Endothelial cell (in vitro differentiated cells): ENCODE measurements around the gene EFHB. TPM values are rescaled to one million over a fixed set of nuclear protein-coding genes. Genes with fewer than 3 reads are reported as not detected.
"Not testable (repeated sequence)": the region's sequence is repeated elsewhere in the genome, so short reads cannot be mapped to it uniquely, and the experiment has no call there.

Experiments
- DNase-seq: peaks from one replicate; pipeline ENCODE4 v3.0.0; 2021; ENCODE audit warnings: low spot score
- H3K27ac Mint-ChIP-seq: one replicate; pipeline ENCODE4 v1.8.0; 2021; ENCODE audit warnings: mixed read lengths, inconsistent platforms; ENCODE audit not compliant: unreplicated experiment
- H3K27me3 Mint-ChIP-seq: one replicate; pipeline ENCODE4 v1.8.0; 2021; ENCODE audit warnings: mild to moderate bottlenecking, moderate library complexity, mixed read lengths, inconsistent platforms; ENCODE audit not compliant: unreplicated experiment
- H3K36me3 Mint-ChIP-seq: one replicate; pipeline ENCODE4 v1.8.0; 2021; ENCODE audit warnings: mild to moderate bottlenecking, low read depth, mixed read lengths, inconsistent platforms; ENCODE audit not compliant: unreplicated experiment
- H3K4me1 Mint-ChIP-seq: one replicate; pipeline ENCODE4 v1.8.0; 2021; ENCODE audit warnings: mild to moderate bottlenecking, mixed read lengths, inconsistent platforms; ENCODE audit not compliant: unreplicated experiment
- H3K4me3 Mint-ChIP-seq: one replicate; pipeline ENCODE4 v1.8.0; 2021; ENCODE audit warnings: mild to moderate bottlenecking, mixed read lengths, inconsistent platforms; ENCODE audit not compliant: unreplicated experiment
- H3K9me3 Mint-ChIP-seq: one replicate; pipeline ENCODE4 v1.8.0; 2021; ENCODE audit warnings: mixed read lengths, inconsistent platforms; ENCODE audit not compliant: unreplicated experiment
- total RNA-seq: library from RNA; stranded (reverse); fragmentation: NEBNext Ultra II Directional; extraction: Animal tissue kit (Norgen Biotek cat#: 25700); gene quantifications from one replicate; pipeline ENCODE4 v1.2.1, GENCODE V29; 2021; ENCODE audit not compliant: unreplicated experiment
- TF ChIP-seq, protein P1 (sequence below): fragments of 200-600 bp; sonication (generic); IDR thresholded peaks from one replicate; pipeline ENCODE4 v1.5.0; 2021; ENCODE audit warnings: antibody characterized with exemption; ENCODE audit not compliant: unreplicated experiment

The EFHB gene
- total RNA-seq, 1 donor from 2014 or later, result 1.6 TPM

DNA sequence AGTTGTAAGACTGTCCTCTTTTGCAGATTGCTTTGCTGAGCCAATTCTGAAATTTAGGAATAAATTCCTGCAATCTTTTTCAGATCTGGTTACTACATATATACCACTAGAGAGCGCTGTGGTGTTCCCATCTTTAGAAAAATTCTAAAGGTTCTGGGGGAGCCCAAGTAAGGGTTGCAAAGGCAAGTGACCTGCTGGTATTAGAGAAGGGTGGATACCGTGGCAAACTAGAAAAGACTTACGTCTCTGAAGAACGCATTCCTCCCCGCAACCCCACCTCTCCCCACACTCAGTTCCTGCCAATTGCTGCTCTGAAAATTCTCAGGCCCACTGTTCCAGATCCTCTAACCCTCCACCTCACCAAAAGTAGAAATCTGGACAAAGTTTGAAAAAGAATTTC is 48.5 kb downstream of the EFHB start:
- Mint-ChIP-seq H3K9me3 (no peaks in the 10 kb centered on the region), H3K36me3 (no peaks in the 10 kb centered on the region), H3K27ac (no peak overlapping the region), H3K4me1 (peaks cover 7% of the 10 kb centered on the region), H3K27me3 (no peaks in the 10 kb centered on the region), H3K4me3 (no peak overlapping the region)
- TF ChIP-seq, protein P1, sequence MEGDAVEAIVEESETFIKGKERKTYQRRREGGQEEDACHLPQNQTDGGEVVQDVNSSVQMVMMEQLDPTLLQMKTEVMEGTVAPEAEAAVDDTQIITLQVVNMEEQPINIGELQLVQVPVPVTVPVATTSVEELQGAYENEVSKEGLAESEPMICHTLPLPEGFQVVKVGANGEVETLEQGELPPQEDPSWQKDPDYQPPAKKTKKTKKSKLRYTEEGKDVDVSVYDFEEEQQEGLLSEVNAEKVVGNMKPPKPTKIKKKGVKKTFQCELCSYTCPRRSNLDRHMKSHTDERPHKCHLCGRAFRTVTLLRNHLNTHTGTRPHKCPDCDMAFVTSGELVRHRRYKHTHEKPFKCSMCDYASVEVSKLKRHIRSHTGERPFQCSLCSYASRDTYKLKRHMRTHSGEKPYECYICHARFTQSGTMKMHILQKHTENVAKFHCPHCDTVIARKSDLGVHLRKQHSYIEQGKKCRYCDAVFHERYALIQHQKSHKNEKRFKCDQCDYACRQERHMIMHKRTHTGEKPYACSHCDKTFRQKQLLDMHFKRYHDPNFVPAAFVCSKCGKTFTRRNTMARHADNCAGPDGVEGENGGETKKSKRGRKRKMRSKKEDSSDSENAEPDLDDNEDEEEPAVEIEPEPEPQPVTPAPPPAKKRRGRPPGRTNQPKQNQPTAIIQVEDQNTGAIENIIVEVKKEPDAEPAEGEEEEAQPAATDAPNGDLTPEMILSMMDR, result peak; percentile 70
- peak; percentile 5 for DNase-seq

DNA sequence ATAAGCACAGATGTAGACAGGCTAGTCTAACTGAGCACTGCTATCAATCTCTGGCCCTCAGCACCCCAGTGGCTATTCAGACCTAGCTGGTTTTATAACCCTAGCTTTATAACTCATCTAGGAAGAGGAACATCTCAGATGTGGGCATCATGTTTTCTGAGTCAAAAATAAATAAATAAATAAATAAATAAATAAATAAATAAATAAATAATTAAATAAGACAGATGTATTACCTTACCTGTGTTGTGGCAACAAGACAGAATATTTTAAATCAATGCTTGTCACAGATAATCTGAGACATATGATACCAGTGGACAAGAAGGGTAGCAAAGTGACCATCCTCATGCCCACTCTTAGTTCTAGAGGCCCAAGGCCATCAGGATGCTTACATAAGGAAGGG is 52.2 kb downstream of the EFHB start:
- H3K4me1 Mint-ChIP-seq, result no peaks in the 10 kb centered on the region
- no peak overlapping the region for H3K27ac Mint-ChIP-seq
- TF ChIP-seq, protein P1, result no peak
- no peaks in the 10 kb centered on the region for H3K9me3 Mint-ChIP-seq
- H3K27me3 Mint-ChIP-seq, result no peaks in the 10 kb centered on the region
- DNase-seq, result no peak
- no peaks in the 10 kb centered on the region for H3K36me3 Mint-ChIP-seq
- no peak overlapping the region for H3K4me3 Mint-ChIP-seq

DNA sequence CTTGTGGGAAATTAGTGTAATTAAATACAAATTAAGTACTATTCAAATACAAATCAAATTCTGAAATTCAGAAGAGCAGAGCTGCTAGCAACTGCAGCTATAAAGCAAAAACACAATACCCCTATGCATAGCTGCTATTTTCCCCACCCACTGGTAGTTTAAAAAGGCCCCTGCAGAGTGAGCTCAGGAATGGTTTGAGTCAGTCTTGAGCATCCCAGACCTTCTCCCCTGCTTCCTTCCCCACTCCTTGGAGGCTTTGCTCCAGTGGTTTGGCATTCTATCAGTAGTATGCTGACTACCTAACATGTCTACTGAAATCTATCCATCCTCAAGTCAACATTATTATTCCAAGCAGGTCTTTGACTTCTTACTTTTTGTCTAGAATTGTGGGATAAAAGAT is 53.0 kb downstream of the EFHB start:
- Mint-ChIP-seq H3K27ac (no peak overlapping the region), H3K9me3 (no peaks in the 10 kb centered on the region), H3K27me3 (no peaks in the 10 kb centered on the region), H3K4me1 (no peaks in the 10 kb centered on the region), H3K36me3 (no peaks in the 10 kb centered on the region), H3K4me3 (no peak overlapping the region)
- DNase-seq, result no peak
- TF ChIP-seq, protein P1, result no peak

DNA sequence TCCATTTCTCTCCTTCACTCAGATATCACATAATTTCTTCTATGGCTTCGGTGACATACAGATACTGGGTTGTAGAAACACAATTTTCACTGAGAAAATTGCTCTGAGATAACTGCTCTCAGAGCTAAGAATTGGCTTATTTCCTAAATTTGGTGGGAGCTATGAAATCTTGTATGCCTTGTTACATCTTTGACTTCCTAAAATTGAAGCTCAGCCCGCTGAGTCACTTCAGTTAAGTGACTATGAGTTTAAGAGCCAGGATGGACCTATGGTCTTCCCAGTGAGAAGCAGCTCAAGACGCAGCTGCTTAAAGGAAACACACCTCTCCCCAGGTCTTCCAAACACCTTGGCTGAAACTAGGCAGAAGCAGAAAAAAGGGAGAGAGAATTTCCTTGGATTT is 56.4 kb downstream of the EFHB start:
- no peak for DNase-seq
- no peak overlapping the region for H3K4me3 Mint-ChIP-seq
- H3K36me3 Mint-ChIP-seq, result no peaks in the 10 kb centered on the region
- H3K27me3 Mint-ChIP-seq, result peaks cover 2% of the 10 kb centered on the region
- TF ChIP-seq, protein P1, result no peak
- no peaks in the 10 kb centered on the region for H3K4me1 Mint-ChIP-seq
- no peak overlapping the region for H3K27ac Mint-ChIP-seq
- H3K9me3 Mint-ChIP-seq, result no peaks in the 10 kb centered on the region

DNA sequence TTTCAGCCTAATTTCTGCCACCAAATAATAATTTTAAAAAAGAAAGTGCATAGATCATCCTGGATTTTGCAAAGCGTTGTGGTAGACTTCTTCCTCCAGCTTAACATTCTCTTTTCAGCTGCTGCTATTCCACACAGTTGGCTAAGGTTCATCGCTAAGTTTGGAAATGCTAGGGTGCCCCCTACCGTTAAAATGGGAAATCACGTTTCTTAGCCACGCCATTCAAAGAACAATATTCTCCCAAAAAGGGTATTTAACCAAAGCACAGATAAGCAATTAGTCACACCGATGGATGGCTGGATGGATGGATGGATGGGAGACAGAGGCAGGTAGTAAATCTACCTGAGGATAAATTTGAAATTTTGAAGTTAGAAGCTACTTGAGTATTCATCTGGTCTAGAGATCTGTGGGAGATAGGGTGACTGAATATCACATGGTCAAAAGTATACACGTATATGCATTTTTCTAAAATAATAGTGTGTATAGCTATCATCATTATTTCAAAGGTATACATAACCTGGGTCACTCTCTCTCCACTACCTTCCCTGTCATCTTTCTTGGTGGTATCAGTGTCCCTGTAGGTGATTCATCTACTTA is 67.2 kb downstream of the EFHB start:
- Mint-ChIP-seq H3K4me1 (no peaks in the 10 kb centered on the region), H3K27me3 (peaks cover 2% of the 10 kb centered on the region), H3K36me3 (no peaks in the 10 kb centered on the region)

DNA sequence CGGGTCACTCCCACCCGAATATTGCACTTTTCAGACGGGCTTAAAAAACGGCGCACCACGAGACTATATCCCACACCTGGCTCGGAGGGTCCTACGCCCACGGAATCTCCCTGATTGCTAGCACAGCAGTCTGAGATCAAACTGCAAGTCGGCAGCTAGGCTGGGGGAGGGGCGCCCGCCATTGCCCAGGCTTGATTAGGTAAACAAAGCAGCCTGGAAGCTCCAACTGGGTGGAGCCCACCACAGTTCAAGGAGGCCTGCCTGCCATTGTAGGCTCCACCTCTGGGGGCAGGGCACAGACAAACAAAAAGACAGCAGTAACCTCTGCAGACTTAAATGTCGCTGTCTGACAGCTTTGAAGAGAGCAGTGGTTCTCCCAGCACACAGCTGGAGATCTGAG is 78.7 kb downstream of the EFHB start:
- not testable (repeated sequence) for DNase-seq, H3K4me3 Mint-ChIP-seq, H3K9me3 Mint-ChIP-seq, H3K4me1 Mint-ChIP-seq, H3K27me3 Mint-ChIP-seq, H3K36me3 Mint-ChIP-seq, H3K27ac Mint-ChIP-seq

More for the DNA sequence above, 67.2 kb downstream of the EFHB start:
- Mint-ChIP-seq H3K4me3 (no peak overlapping the region), H3K27ac (no peak overlapping the region), H3K9me3 (peaks cover 5% of the 10 kb centered on the region)
- peak; percentile 65 for DNase-seq
- TF ChIP-seq, protein P1, result peak; percentile 87

DNA sequence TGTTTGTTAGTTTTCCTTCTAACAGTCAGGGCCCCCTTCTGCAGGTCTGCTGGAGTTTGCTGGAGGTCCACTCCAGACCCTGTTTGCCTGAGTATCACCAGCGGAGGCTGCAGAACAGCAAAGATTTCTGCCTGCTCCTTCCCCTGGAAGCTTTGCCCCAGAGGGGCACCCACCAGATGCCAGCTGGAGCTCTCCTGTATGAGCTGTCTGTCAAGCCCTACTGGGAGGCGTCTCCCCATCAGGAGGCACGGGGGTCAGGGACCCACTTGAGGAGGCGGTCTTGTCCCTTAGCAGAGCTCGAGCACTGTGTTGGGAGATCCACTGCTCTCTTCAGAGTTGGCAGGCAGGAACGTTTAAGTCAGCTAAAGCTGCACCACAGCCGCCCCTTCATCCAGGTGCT is 87.4 kb downstream of the EFHB start:
- DNase-seq, H3K4me3 Mint-ChIP-seq: not testable (repeated sequence)

More for the DNA sequence above, 87.4 kb downstream of the EFHB start:
- H3K27ac Mint-ChIP-seq, H3K27me3 Mint-ChIP-seq, H3K36me3 Mint-ChIP-seq, H3K4me1 Mint-ChIP-seq, H3K9me3 Mint-ChIP-seq: not testable (repeated sequence)
